ENCODE data around the gene VPS35. TPM values are rescaled to one million over a fixed set of nuclear protein-coding genes. Genes with fewer than 3 reads are reported as not detected.

The VPS35 gene
- total RNA-seq, 1 donor from 2014 or later: 116 TPM

GRCh38 chr16:46673320-46674013, 15.5 kb downstream of the VPS35 start:
- no peak overlapping the region for H3K4me3 ChIP-seq (ENCODE audit: low read depth, low read length)
- H3K36me3 ChIP-seq (ENCODE audit: control insufficient read depth, insufficient read depth, low read length): peaks cover 3% of the 10 kb centered on the region
- TF ChIP-seq CTCF (IDR thresholded peaks at IDR 0.05; ENCODE audit: insufficient read depth, low read length, severe bottlenecking): peak; percentile 93
- peak; percentile 64 for DNase-seq (ENCODE audit: low read depth)
- H3K27me3 ChIP-seq (ENCODE audit: control insufficient read depth, insufficient read depth, low read length): no peaks in the 10 kb centered on the region
- FAIRE-seq: no peak

- no peak for FAIRE-seq
- no peak for TF ChIP-seq CTCF (IDR thresholded peaks at IDR 0.05; ENCODE audit: insufficient read depth, low read length, severe bottlenecking)
- no peak overlapping the region for H3K4me3 ChIP-seq (ENCODE audit: low read depth, low read length)
- H3K36me3 ChIP-seq (ENCODE audit: control insufficient read depth, insufficient read depth, low read length): peaks cover 10% of the 10 kb centered on the region
- no peak for DNase-seq (ENCODE audit: low read depth)
- H3K27me3 ChIP-seq (ENCODE audit: control insufficient read depth, insufficient read depth, low read length): no peaks in the 10 kb centered on the region
These were observed 26.9 kb downstream of the VPS35 start for GRCh38 chr16:46662123-46662522.

- FAIRE-seq: no peak
- Histone ChIP-seq H3K4me3 (ENCODE audit: low read depth, low read length) (no peak overlapping the region), H3K27me3 (ENCODE audit: control insufficient read depth, insufficient read depth, low read length) (no peaks in the 10 kb centered on the region), H3K36me3 (ENCODE audit: control insufficient read depth, insufficient read depth, low read length) (peaks cover 10% of the 10 kb centered on the region)
- TF ChIP-seq CTCF (IDR thresholded peaks at IDR 0.05; ENCODE audit: insufficient read depth, low read length, severe bottlenecking): no peak
- no peak for DNase-seq (ENCODE audit: low read depth)
These were observed 30.1 kb downstream of the VPS35 start for GRCh38 chr16:46658925-46659324.

GRCh38 chr16:46651305-46651704, 37.7 kb downstream of the VPS35 start:
- TF ChIP-seq CTCF (IDR thresholded peaks at IDR 0.05; ENCODE audit: insufficient read depth, low read length, severe bottlenecking): no peak
- no peaks in the 10 kb centered on the region for H3K36me3 ChIP-seq (ENCODE audit: control insufficient read depth, insufficient read depth, low read length)
- H3K4me3 ChIP-seq (ENCODE audit: low read depth, low read length): no peak overlapping the region
- FAIRE-seq (no peak), DNase-seq (ENCODE audit: low read depth) (no peak)
- H3K27me3 ChIP-seq (ENCODE audit: control insufficient read depth, insufficient read depth, low read length): no peaks in the 10 kb centered on the region

- no peak for TF ChIP-seq CTCF (IDR thresholded peaks at IDR 0.05; ENCODE audit: insufficient read depth, low read length, severe bottlenecking)
- Histone ChIP-seq H3K4me3 (ENCODE audit: low read depth, low read length) (no peak overlapping the region), H3K27me3 (ENCODE audit: control insufficient read depth, insufficient read depth, low read length) (no peaks in the 10 kb centered on the region), H3K36me3 (ENCODE audit: control insufficient read depth, insufficient read depth, low read length) (no peaks in the 10 kb centered on the region)
- FAIRE-seq (no peak), DNase-seq (ENCODE audit: low read depth) (no peak)
These were observed 38.7 kb downstream of the VPS35 start for GRCh38 chr16:46650254-46650623.
